Measurements from ENCODE around the gene IGFL3.

DNA sequence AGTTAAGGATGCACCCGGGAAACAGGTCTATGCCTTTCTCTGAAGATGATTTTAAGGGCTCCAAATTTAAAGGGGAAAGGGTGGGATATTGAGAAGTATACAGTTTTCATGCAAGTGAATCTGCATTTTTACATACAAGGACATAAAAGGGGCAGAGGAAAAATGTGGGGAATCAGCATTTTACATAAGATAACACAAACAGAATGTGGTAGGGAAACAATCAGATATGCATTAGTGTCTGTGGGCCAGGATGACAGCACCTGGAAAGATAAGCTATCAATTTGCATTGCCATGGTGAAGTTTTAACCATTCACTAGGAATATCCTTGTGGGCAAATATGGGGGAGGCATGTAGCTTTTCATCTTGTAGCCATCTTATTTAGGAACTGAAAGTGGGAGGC lies 24.1 kb downstream of the IGFL3 start:
- no peak for TF ChIP-seq POLR2A (IDR thresholded peaks at IDR 0.05)
- no peak for TF ChIP-seq CTCF (IDR thresholded peaks at IDR 0.05)

Data from esophagus squamous epithelium (tissue), 4 donors.